NCI-H2196 treated with DMSO at 0.1 percent for 48 hours (cell line): ENCODE data around the gene CD200.

Experiments
- DNase-seq: peaks from one replicate; lab custom pipeline; 2025; ENCODE audit not compliant: unreplicated experiment; lab: John Stamatoyannopoulos, UW

Gene CD200

GRCh38 chr3:112331851-112332250 is 1.1 kb upstream of the CD200 start:
- DNase-seq, result no peak

GRCh38 chr3:112333381-112334317 is 693 bp downstream of the CD200 start:
- no peak for DNase-seq

- no peak for DNase-seq
Measured at GRCh38 chr3:112334691-112335433, 1.9 kb downstream of the CD200 start.

GRCh38 chr3:112335434-112335781 is 2.5 kb downstream of the CD200 start:
- DNase-seq, result no peak

- DNase-seq, result no peak
Measured at GRCh38 chr3:112338021-112338726, 5.2 kb downstream of the CD200 start.

GRCh38 chr3:112338727-112339056 is 5.7 kb downstream of the CD200 start:
- DNase-seq, result no peak

- DNase-seq, result no peak
Measured at GRCh38 chr3:112339134-112339533, 6.2 kb downstream of the CD200 start.

- DNase-seq, result no peak
Measured at GRCh38 chr3:112339609-112340008, 6.7 kb downstream of the CD200 start.

- no peak for DNase-seq
Measured at GRCh38 chr3:112341386-112341785, 8.4 kb downstream of the CD200 start.

GRCh38 chr3:112345681-112346080 is 12.7 kb downstream of the CD200 start:
- no peak for DNase-seq

- DNase-seq, result no peak
Measured at GRCh38 chr3:112346491-112347122, 13.7 kb downstream of the CD200 start.

GRCh38 chr3:112348943-112349342 is 16.0 kb downstream of the CD200 start:
- no peak for DNase-seq

- no peak for DNase-seq
Measured at GRCh38 chr3:112349557-112349956, 16.6 kb downstream of the CD200 start.

GRCh38 chr3:112350018-112350810 is 17.3 kb downstream of the CD200 start:
- no peak for DNase-seq

- no peak for DNase-seq
Measured at GRCh38 chr3:112351036-112351435, 18.1 kb downstream of the CD200 start.

- no peak for DNase-seq
Measured at GRCh38 chr3:112351823-112352222, 18.9 kb downstream of the CD200 start.

GRCh38 chr3:112352720-112353119 is 19.8 kb downstream of the CD200 start:
- no peak for DNase-seq

GRCh38 chr3:112353365-112353764 is 20.4 kb downstream of the CD200 start:
- DNase-seq, result no peak

- DNase-seq, result no peak
Measured at GRCh38 chr3:112354642-112355306, 21.8 kb downstream of the CD200 start.

GRCh38 chr3:112355307-112355687 is 22.3 kb downstream of the CD200 start:
- no peak for DNase-seq
